VCaP (cell line): ENCODE data around the gene EPHB2.

Experiments used
- H3K27ac ChIP-seq: fragments of 450-650 bp; 2 replicates; pipeline ENCODE4 v1.5.1; 2017
- TF ChIP-seq, protein P1 (sequence below): fragments of 450-650 bp; conservative IDR thresholded peaks from 2 replicates; pipeline ENCODE4 v1.5.1; 2017; ENCODE audit warnings: mild to moderate bottlenecking, moderate library complexity

Gene EPHB2

DNA sequence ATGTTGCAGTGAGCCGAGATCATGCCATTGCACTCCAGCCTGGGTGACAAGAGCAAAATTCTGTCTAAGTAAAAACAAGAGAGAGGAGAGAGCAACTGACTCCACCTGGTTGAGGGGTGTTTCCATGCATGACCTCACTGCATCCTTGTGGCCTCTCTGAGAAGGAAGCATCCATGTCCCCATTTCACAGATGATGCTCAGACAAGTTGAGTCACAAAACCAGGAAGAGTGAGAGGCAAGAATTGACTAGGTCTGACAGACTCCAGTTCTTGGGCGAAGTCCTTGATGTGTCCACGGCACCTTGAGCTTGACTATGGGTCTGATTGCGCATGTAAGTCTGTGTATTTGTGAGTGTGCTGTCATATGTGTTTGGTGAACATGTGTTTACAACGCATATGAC, 156.2 kb downstream of the EPHB2 start:
- no peak overlapping the region for H3K27ac ChIP-seq
- TF ChIP-seq, protein P1, sequence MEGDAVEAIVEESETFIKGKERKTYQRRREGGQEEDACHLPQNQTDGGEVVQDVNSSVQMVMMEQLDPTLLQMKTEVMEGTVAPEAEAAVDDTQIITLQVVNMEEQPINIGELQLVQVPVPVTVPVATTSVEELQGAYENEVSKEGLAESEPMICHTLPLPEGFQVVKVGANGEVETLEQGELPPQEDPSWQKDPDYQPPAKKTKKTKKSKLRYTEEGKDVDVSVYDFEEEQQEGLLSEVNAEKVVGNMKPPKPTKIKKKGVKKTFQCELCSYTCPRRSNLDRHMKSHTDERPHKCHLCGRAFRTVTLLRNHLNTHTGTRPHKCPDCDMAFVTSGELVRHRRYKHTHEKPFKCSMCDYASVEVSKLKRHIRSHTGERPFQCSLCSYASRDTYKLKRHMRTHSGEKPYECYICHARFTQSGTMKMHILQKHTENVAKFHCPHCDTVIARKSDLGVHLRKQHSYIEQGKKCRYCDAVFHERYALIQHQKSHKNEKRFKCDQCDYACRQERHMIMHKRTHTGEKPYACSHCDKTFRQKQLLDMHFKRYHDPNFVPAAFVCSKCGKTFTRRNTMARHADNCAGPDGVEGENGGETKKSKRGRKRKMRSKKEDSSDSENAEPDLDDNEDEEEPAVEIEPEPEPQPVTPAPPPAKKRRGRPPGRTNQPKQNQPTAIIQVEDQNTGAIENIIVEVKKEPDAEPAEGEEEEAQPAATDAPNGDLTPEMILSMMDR = no peak

DNA sequence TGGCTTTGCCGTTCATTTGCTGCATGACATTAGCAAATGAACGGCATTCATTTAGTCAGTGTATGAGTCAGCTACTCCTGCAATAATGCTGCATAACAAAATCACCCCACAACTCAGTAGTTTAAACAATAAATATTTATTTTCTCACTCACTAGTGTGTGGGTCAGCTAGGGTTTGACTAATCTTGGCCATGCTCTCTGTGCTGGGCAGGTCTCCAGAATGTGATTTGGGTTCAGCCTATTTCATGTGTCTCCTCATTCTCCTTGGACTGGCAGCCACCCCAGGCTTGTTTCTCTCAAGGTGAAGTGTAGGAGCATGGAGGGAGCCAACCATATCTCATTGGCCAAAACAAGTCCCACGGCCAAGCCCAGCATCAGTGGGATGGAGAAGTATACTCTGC, 157.7 kb downstream of the EPHB2 start:
- H3K27ac ChIP-seq = no peak overlapping the region
- TF ChIP-seq, protein P1 = no peak

DNA sequence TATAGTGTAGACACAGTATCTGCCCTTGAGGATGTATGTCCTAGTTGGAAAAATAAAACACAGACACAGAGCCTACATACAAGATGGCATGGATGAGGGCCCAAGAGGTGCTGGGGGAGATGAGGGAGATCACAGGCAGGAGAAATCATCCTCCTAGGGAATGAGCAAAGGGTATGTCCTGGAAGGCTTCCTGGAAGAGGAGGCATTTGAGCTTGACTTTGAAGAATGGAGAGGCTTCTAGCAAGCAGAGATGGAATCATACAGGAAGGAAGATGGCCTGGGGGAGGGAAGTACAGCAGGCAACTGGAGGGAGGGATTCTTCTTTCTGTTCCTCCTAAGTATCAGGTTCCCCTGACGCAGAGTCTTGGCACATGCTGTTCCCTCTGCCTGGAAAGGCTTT, 158.7 kb downstream of the EPHB2 start:
- TF ChIP-seq, protein P1 = no peak

DNA sequence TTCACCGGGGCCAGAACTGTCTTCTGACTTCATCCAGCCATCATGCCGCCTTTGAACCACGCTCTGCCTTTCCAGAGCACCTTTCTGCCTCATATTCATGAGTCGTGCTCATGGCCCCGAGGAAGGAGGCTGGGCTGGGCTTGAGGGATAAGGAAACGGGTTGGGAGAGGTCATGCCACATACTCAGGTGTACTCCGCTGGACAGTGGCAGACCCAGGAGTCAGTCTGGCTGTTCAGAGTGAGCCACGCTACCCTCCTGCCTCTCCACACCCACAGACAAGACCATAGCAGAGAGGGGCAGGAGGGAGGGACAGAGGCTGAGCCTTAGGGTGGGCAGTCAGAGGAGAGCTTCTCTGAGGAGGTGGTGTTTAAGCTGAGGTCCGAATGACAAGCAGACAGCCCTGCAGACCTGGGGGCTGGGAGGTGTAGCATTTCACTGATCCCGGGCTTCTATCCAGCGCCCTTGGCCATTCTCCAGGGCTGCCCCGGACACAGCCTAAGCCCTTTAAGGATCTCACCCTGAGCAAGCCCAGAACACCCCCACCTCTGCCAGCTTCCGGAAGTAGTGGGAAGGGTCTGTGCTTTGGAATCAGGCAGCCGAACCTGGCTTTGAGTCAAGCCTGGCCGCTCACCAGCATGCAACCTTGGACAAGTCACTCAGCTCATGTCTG, 159.7 kb downstream of the EPHB2 start:
- peak overlapping the region; percentile 89 for H3K27ac ChIP-seq
- TF ChIP-seq, protein P1 = no peak

More for the DNA sequence above, 158.7 kb downstream of the EPHB2 start:
- peak overlapping the region; percentile 89 for H3K27ac ChIP-seq

DNA sequence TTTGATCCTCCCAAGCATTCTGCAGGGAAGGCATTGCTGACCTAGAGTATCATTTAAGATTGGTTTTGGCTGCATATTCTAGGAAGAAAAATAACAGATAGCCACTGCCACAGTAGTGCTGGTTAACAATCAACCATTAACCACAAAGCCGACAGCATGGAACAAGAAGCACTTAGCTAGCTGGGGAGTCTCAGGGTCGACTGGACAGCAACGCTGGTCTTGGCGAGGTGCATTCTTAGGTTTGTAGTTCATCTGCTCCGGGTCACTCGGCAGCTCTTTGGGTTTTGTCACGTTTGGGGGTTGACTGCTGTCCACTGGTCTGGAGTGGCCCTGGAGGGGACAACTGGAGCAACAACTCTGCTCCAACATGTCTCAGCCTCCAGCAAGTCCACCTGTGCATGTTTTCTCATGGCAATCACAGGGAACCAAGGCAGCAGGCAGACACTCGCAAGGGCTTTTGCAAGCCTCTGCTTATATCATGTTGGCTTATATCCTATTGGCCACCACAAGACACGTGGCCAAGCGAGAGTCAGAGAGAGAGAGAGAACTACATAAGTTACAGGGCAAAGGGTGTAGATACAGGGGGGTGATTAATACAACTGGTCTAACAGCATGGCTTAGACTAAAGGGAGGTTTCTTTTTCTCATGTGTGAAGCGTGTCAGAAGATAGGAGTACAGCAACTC, 162.5 kb downstream of the EPHB2 start:
- H3K27ac ChIP-seq = no peak overlapping the region
- TF ChIP-seq, protein P1 = no peak

DNA sequence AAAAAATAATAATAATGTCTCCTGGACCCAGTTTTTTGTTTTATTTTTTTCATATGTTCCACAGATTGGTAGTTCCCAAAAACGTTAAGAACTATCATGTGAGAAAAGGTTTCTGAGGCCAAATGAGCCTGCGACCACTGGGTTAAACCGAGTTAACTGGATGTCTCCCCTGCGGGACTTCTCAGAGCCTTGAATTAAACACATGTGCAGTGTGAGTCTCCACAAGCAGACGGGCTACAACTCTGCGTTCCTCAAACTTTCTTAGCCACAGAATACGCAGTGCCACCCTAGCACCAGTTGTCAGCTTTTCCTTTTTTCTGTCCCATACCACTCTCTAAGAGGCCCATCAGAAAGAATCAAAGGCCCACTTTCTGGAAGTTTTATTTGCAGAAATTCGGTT, 164.1 kb downstream of the EPHB2 start:
- H3K27ac ChIP-seq = no peak overlapping the region
- TF ChIP-seq, protein P1 = no peak

DNA sequence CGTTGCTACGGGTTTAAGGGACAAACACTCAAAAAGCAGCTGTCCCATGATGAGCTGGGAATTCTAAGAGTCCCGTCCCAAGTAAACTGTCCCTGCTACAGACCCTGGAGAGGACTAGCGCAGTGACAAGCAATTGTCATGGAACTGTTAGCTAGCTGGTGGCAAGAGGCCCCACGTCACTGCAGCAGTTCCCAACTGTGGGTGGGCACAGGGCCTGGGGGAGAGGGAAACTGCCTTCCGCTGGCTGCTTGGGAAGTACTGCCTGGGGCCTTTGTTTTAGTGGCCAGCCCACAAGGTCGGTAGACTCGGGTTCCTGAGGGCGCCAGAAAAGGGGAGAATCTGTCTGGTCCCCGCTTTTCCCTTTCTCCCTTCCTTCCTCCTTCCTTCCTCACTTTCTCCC, 164.6 kb downstream of the EPHB2 start:
- H3K27ac ChIP-seq = no peak overlapping the region
- TF ChIP-seq, protein P1 = no peak
